Activated naive CD4-positive, alpha-beta T cell treated with anti-CD3 and anti-CD28 coated beads, Interleukin-2, amount 10 ng/mL, durations not matched to agents 7 days and 5 days (primary cell): ENCODE measurements around the gene KLHL36.

Source experiments
- CTCF ChIA-PET: fragments of 350-600 bp; sonication (Branson Sonifier 250); formaldehyde crosslinking; loops from one replicate; lab custom pipeline; 2021; ENCODE audit warnings: antibody characterized with exemption; lab: Charles Lee
- DNase-seq: peaks from one replicate; pipeline ENCODE4 v3.0.0-alpha.2; 2020
- H3K27ac Mint-ChIP-seq: one replicate; pipeline ENCODE4 v1.8.0; 2021; ENCODE audit warnings: mild to moderate bottlenecking, moderate library complexity, mixed read lengths
- H3K27me3 Mint-ChIP-seq: one replicate; pipeline ENCODE4 v1.8.0; 2021; ENCODE audit warnings: mild to moderate bottlenecking, mixed read lengths
- H3K36me3 Mint-ChIP-seq: one replicate; pipeline ENCODE4 v1.8.0; 2021; ENCODE audit warnings: mixed read lengths
- H3K4me1 Mint-ChIP-seq: one replicate; pipeline ENCODE4 v1.8.0; 2021; ENCODE audit warnings: mixed read lengths
- H3K4me3 Mint-ChIP-seq: one replicate; pipeline ENCODE4 v1.8.0; 2021; ENCODE audit warnings: mild to moderate bottlenecking, moderate library complexity, mixed read lengths
- H3K9me3 Mint-ChIP-seq: one replicate; pipeline ENCODE4 v1.8.0; 2021; ENCODE audit warnings: mixed read lengths

KLHL36 gene

GRCh38 chr16:84609563-84610177, 38.6 kb upstream of the KLHL36 start:
- DNase-seq = no peak
- Mint-ChIP-seq H3K4me1 (peaks cover 100% of the 10 kb centered on the region), H3K4me3 (peak overlapping the region; percentile 71), H3K27ac (peak overlapping the region; percentile 97), H3K36me3 (peaks cover 86% of the 10 kb centered on the region), H3K9me3 (peaks cover 9% of the 10 kb centered on the region), H3K27me3 (no peaks in the 10 kb centered on the region)
- CTCF ChIA-PET = no interaction called here

- H3K36me3 Mint-ChIP-seq = peaks cover 87% of the 10 kb centered on the region
- CTCF ChIA-PET = no interaction called here
- H3K4me1 Mint-ChIP-seq = peaks cover 100% of the 10 kb centered on the region
- H3K4me3 Mint-ChIP-seq = peak overlapping the region; percentile 30
- H3K9me3 Mint-ChIP-seq = peaks cover 7% of the 10 kb centered on the region
- no peaks in the 10 kb centered on the region for H3K27me3 Mint-ChIP-seq
- H3K27ac Mint-ChIP-seq = peak overlapping the region; percentile 97
- DNase-seq = no peak
Observed at GRCh38 chr16:84610376-84610775, 37.9 kb upstream of the KLHL36 start.

- peaks cover 6% of the 10 kb centered on the region for H3K9me3 Mint-ChIP-seq
- peak overlapping the region; percentile 97 for H3K27ac Mint-ChIP-seq
- H3K4me3 Mint-ChIP-seq = no peak overlapping the region
- H3K36me3 Mint-ChIP-seq = peaks cover 88% of the 10 kb centered on the region
- no peaks in the 10 kb centered on the region for H3K27me3 Mint-ChIP-seq
- DNase-seq = no peak
- H3K4me1 Mint-ChIP-seq = peaks cover 100% of the 10 kb centered on the region
- CTCF ChIA-PET = interaction anchor here (0.5 to 1.0 kb wide), 2 partner anchors 12 to 246 kb away, joined by 3 read pairs; no protein-coding TSS in a partner anchor
Observed at GRCh38 chr16:84611041-84611440, 37.3 kb upstream of the KLHL36 start.

GRCh38 chr16:84612686-84613085, 35.6 kb upstream of the KLHL36 start:
- peaks cover 6% of the 10 kb centered on the region for H3K9me3 Mint-ChIP-seq
- H3K27me3 Mint-ChIP-seq = no peaks in the 10 kb centered on the region
- no peak overlapping the region for H3K27ac Mint-ChIP-seq
- peaks cover 81% of the 10 kb centered on the region for H3K36me3 Mint-ChIP-seq
- CTCF ChIA-PET = interaction anchor here (1.3 kb wide), 1 partner anchor 98 kb away, joined by 3 read pairs; no protein-coding TSS in a partner anchor
- peaks cover 86% of the 10 kb centered on the region for H3K4me1 Mint-ChIP-seq
- DNase-seq = no peak
- no peak overlapping the region for H3K4me3 Mint-ChIP-seq

GRCh38 chr16:84613408-84614072, 34.8 kb upstream of the KLHL36 start:
- Mint-ChIP-seq H3K36me3 (peaks cover 73% of the 10 kb centered on the region), H3K9me3 (peaks cover 6% of the 10 kb centered on the region), H3K4me3 (peak overlapping the region; percentile 96), H3K27me3 (peaks cover 7% of the 10 kb centered on the region), H3K4me1 (peaks cover 82% of the 10 kb centered on the region), H3K27ac (peak overlapping the region; percentile 50)
- no peak for DNase-seq
- CTCF ChIA-PET = interaction anchor here (0.7 to 1.4 kb wide), 2 partner anchors 9 to 13 kb away, joined by 3 to 4 read pairs; no protein-coding TSS in a partner anchor

GRCh38 chr16:84614073-84614459, 34.2 kb upstream of the KLHL36 start:
- Mint-ChIP-seq H3K4me3 (peak overlapping the region; percentile 96), H3K27me3 (peaks cover 12% of the 10 kb centered on the region), H3K4me1 (peaks cover 82% of the 10 kb centered on the region), H3K27ac (peak overlapping the region; percentile 50), H3K36me3 (peaks cover 72% of the 10 kb centered on the region), H3K9me3 (peaks cover 6% of the 10 kb centered on the region)
- no peak for DNase-seq
- CTCF ChIA-PET = interaction anchor here (1.4 kb wide), 1 partner anchor 8 kb away, joined by 4 read pairs; no protein-coding TSS in a partner anchor

GRCh38 chr16:84614623-84614967, 33.7 kb upstream of the KLHL36 start:
- CTCF ChIA-PET = interaction anchor here (1.0 to 1.4 kb wide), 2 partner anchors 8 to 124 kb away, joined by 3 to 4 read pairs; no protein-coding TSS in a partner anchor
- H3K4me3 Mint-ChIP-seq = peak overlapping the region; percentile 96
- H3K27ac Mint-ChIP-seq = peak overlapping the region; percentile 31
- peaks cover 66% of the 10 kb centered on the region for H3K36me3 Mint-ChIP-seq
- H3K27me3 Mint-ChIP-seq = peaks cover 14% of the 10 kb centered on the region
- no peak for DNase-seq
- peaks cover 82% of the 10 kb centered on the region for H3K4me1 Mint-ChIP-seq
- H3K9me3 Mint-ChIP-seq = peaks cover 6% of the 10 kb centered on the region

- DNase-seq = no peak
- CTCF ChIA-PET = interaction anchor here (1.0 to 1.3 kb wide), 2 partner anchors 103 to 123 kb away, joined by 3 to 5 read pairs; no protein-coding TSS in a partner anchor
- peaks cover 60% of the 10 kb centered on the region for H3K36me3 Mint-ChIP-seq
- peak overlapping the region; percentile 96 for H3K4me3 Mint-ChIP-seq
- peaks cover 78% of the 10 kb centered on the region for H3K4me1 Mint-ChIP-seq
- peaks cover 6% of the 10 kb centered on the region for H3K9me3 Mint-ChIP-seq
- peak overlapping the region; percentile 78 for H3K27ac Mint-ChIP-seq
- H3K27me3 Mint-ChIP-seq = peaks cover 19% of the 10 kb centered on the region
Observed at GRCh38 chr16:84614968-84615813, 33.1 kb upstream of the KLHL36 start.

- CTCF ChIA-PET = interaction anchor here (0.9 to 1.9 kb wide), 6 partner anchors 18 to 106 kb away, joined by 3 to 5 read pairs (median 4); no protein-coding TSS in a partner anchor
- peak overlapping the region; percentile 96 for H3K4me3 Mint-ChIP-seq
- peaks cover 69% of the 10 kb centered on the region for H3K4me1 Mint-ChIP-seq
- H3K9me3 Mint-ChIP-seq = no peaks in the 10 kb centered on the region
- DNase-seq = peak; percentile 53
- H3K36me3 Mint-ChIP-seq = peaks cover 47% of the 10 kb centered on the region
- H3K27me3 Mint-ChIP-seq = peaks cover 28% of the 10 kb centered on the region
- peak overlapping the region; percentile 71 for H3K27ac Mint-ChIP-seq
Observed at GRCh38 chr16:84616515-84616914, 31.8 kb upstream of the KLHL36 start.

- Mint-ChIP-seq H3K4me1 (peaks cover 67% of the 10 kb centered on the region), H3K27ac (peak overlapping the region; percentile 88)
Observed at GRCh38 chr16:84617041-84617790, 31.1 kb upstream of the KLHL36 start.

GRCh38 chr16:84617791-84618580, 30.3 kb upstream of the KLHL36 start, which contains the start of gene COTL1:
COTL1 (minus strand) TSS chr16:84618078; CDS start chr16:84617914, 164 bp downstream.
- H3K36me3 Mint-ChIP-seq = peaks cover 36% of the 10 kb centered on the region
- CTCF ChIA-PET = interaction anchor here (0.8 kb wide), 1 partner anchor 107 kb away, joined by 3 read pairs; no protein-coding TSS in a partner anchor
- H3K27me3 Mint-ChIP-seq = peaks cover 31% of the 10 kb centered on the region
- peak within 1 kb of the TSS; percentile 88 for H3K27ac Mint-ChIP-seq
- DNase-seq = peak; percentile 96
- peak within 1 kb of the TSS; percentile 96 for H3K4me3 Mint-ChIP-seq
- H3K9me3 Mint-ChIP-seq = no peaks in the 10 kb centered on the region
- H3K4me1 Mint-ChIP-seq = peaks cover 63% of the 10 kb centered on the region

More at GRCh38 chr16:84617041-84617790, 31.1 kb upstream of the KLHL36 start:
- Mint-ChIP-seq H3K36me3 (peaks cover 40% of the 10 kb centered on the region), H3K4me3 (peak overlapping the region; percentile 96), H3K9me3 (no peaks in the 10 kb centered on the region), H3K27me3 (peaks cover 31% of the 10 kb centered on the region)
- CTCF ChIA-PET = interaction anchor here (0.9 to 1.9 kb wide), 5 partner anchors 19 to 106 kb away, joined by 3 to 5 read pairs (median 3); no protein-coding TSS in a partner anchor
- peak; percentile 72 for DNase-seq
